AG09309 (cell line): ENCODE results near the gene CCDC136.

ENCODE experiments used
- DNase-seq: peaks from one replicate; pipeline ENCODE4 v3.0.0-alpha.2; 2010; ENCODE audit warnings: low read depth
- H3K4me3 ChIP-seq: 2 replicates; pipeline ENCODE4 v1.5.1; 2011; ENCODE audit warnings: mild to moderate bottlenecking, low read depth, low read length, moderate library complexity; ENCODE audit not compliant: control insufficient read depth
- CTCF ChIP-seq: IDR thresholded peaks from 2 replicates; pipeline ENCODE4 v1.5.1; 2011; ENCODE audit warnings: mild to moderate bottlenecking, low read depth, low read length, inconsistent platforms; ENCODE audit not compliant: insufficient read depth, control insufficient read depth; ENCODE audit errors: missing control alignments

The CCDC136 gene

GRCh38 chr7:128763541-128763940 lies 28.2 kb upstream of the CCDC136 start:
- no peak for DNase-seq
- no peak for TF ChIP-seq CTCF
- H3K4me3 ChIP-seq, result no peak overlapping the region

GRCh38 chr7:128767475-128768110 lies 24.2 kb upstream of the CCDC136 start:
- DNase-seq, result no peak
- no peak for TF ChIP-seq CTCF
- no peak overlapping the region for H3K4me3 ChIP-seq

GRCh38 chr7:128770233-128770632 lies 21.5 kb upstream of the CCDC136 start:
- DNase-seq, result peak; percentile 10
- no peak overlapping the region for H3K4me3 ChIP-seq
- TF ChIP-seq CTCF, result no peak

GRCh38 chr7:128773604-128774003 lies 18.2 kb upstream of the CCDC136 start:
- TF ChIP-seq CTCF, result no peak
- DNase-seq, result no peak
- H3K4me3 ChIP-seq, result no peak overlapping the region

- H3K4me3 ChIP-seq, result no peak overlapping the region
- no peak for DNase-seq
- no peak for TF ChIP-seq CTCF
Observed at GRCh38 chr7:128774029-128774689, 17.6 kb upstream of the CCDC136 start.

- H3K4me3 ChIP-seq, result no peak overlapping the region
- TF ChIP-seq CTCF, result no peak
- no peak for DNase-seq
Observed at GRCh38 chr7:128774921-128775320, 16.8 kb upstream of the CCDC136 start.
